ENCODE data around the gene LRG1.

Gene LRG1

GRCh38 chr19:4513248-4513647 lies 26.6 kb downstream of the LRG1 start:
- no peak for TF ChIP-seq TAF1 (IDR thresholded peaks at IDR 0.05; ENCODE audit: low read depth)

DNA sequence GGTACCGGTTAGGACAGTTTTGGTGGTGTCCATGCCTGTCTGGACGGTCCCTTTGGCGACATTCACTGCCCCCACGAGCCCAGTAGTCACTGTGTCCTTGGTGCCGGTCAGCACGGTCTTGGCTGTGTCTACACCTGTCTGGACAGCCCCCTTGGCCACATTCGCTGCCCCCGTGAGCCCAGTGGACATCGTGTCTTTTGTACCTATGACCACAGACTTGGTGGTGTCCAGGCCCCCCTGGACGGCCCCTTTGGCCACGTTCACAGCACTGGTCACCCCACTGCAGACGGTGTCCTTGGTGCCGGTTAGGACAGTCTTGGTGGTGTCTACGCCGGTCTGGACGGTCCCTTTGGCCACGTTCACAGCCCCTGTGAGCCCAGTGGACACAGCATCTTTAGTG lies 27.8 kb downstream of the LRG1 start:
- no peak for TF ChIP-seq EGR1 (IDR thresholded peaks at IDR 0.05)
- TF ChIP-seq USF1 (IDR thresholded peaks at IDR 0.05), result no peak
- no peak for TF ChIP-seq NFIC (IDR thresholded peaks at IDR 0.05)
- no peak for TF ChIP-seq RAD21 (IDR thresholded peaks at IDR 0.05; ENCODE audit: low read depth)
- TF ChIP-seq, protein P1, sequence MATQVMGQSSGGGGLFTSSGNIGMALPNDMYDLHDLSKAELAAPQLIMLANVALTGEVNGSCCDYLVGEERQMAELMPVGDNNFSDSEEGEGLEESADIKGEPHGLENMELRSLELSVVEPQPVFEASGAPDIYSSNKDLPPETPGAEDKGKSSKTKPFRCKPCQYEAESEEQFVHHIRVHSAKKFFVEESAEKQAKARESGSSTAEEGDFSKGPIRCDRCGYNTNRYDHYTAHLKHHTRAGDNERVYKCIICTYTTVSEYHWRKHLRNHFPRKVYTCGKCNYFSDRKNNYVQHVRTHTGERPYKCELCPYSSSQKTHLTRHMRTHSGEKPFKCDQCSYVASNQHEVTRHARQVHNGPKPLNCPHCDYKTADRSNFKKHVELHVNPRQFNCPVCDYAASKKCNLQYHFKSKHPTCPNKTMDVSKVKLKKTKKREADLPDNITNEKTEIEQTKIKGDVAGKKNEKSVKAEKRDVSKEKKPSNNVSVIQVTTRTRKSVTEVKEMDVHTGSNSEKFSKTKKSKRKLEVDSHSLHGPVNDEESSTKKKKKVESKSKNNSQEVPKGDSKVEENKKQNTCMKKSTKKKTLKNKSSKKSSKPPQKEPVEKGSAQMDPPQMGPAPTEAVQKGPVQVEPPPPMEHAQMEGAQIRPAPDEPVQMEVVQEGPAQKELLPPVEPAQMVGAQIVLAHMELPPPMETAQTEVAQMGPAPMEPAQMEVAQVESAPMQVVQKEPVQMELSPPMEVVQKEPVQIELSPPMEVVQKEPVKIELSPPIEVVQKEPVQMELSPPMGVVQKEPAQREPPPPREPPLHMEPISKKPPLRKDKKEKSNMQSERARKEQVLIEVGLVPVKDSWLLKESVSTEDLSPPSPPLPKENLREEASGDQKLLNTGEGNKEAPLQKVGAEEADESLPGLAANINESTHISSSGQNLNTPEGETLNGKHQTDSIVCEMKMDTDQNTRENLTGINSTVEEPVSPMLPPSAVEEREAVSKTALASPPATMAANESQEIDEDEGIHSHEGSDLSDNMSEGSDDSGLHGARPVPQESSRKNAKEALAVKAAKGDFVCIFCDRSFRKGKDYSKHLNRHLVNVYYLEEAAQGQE (IDR thresholded peaks at IDR 0.05; ENCODE audit: low read depth), result no peak
- TF ChIP-seq MAX (IDR thresholded peaks at IDR 0.05), result no peak
- TF ChIP-seq EP300 (IDR thresholded peaks at IDR 0.05; ENCODE audit: borderline replicate concordance), result no peak
- TF ChIP-seq FOXM1 (IDR thresholded peaks at IDR 0.05; ENCODE audit: borderline replicate concordance, low read depth), result no peak
- no peak for TF ChIP-seq CREB1 (IDR thresholded peaks at IDR 0.05; ENCODE audit: low read depth)
- no peak for TF ChIP-seq TCF12 (IDR thresholded peaks at IDR 0.05; ENCODE audit: low read depth)

- TF ChIP-seq CREB1 (IDR thresholded peaks at IDR 0.05; ENCODE audit: low read depth), result no peak
- no peak for TF ChIP-seq YY1 (IDR thresholded peaks at IDR 0.05; ENCODE audit: low read depth)
- no peak for TF ChIP-seq EP300 (IDR thresholded peaks at IDR 0.05; ENCODE audit: borderline replicate concordance)
- no peak for TF ChIP-seq USF1 (IDR thresholded peaks at IDR 0.05)
- no peak for TF ChIP-seq NFIC (IDR thresholded peaks at IDR 0.05)
- TF ChIP-seq FOXM1 (IDR thresholded peaks at IDR 0.05; ENCODE audit: borderline replicate concordance, low read depth), result no peak
- TF ChIP-seq, protein P1 (IDR thresholded peaks at IDR 0.05; ENCODE audit: low read depth), result no peak
- TF ChIP-seq TEAD4 (IDR thresholded peaks at IDR 0.05), result no peak
- no peak for TF ChIP-seq CEBPB (IDR thresholded peaks at IDR 0.05)
- TF ChIP-seq MAX (IDR thresholded peaks at IDR 0.05), result no peak
- TF ChIP-seq EGR1 (IDR thresholded peaks at IDR 0.05), result no peak
- TF ChIP-seq TAF1 (IDR thresholded peaks at IDR 0.05; ENCODE audit: low read depth), result no peak
- no peak for TF ChIP-seq RAD21 (IDR thresholded peaks at IDR 0.05; ENCODE audit: low read depth)
- no peak for TF ChIP-seq TCF12 (IDR thresholded peaks at IDR 0.05; ENCODE audit: low read depth)
- no peak for TF ChIP-seq ZBTB7A (IDR thresholded peaks at IDR 0.05; ENCODE audit: low read depth)
Measured at GRCh38 chr19:4511300-4512054, 28.4 kb downstream of the LRG1 start.

DNA sequence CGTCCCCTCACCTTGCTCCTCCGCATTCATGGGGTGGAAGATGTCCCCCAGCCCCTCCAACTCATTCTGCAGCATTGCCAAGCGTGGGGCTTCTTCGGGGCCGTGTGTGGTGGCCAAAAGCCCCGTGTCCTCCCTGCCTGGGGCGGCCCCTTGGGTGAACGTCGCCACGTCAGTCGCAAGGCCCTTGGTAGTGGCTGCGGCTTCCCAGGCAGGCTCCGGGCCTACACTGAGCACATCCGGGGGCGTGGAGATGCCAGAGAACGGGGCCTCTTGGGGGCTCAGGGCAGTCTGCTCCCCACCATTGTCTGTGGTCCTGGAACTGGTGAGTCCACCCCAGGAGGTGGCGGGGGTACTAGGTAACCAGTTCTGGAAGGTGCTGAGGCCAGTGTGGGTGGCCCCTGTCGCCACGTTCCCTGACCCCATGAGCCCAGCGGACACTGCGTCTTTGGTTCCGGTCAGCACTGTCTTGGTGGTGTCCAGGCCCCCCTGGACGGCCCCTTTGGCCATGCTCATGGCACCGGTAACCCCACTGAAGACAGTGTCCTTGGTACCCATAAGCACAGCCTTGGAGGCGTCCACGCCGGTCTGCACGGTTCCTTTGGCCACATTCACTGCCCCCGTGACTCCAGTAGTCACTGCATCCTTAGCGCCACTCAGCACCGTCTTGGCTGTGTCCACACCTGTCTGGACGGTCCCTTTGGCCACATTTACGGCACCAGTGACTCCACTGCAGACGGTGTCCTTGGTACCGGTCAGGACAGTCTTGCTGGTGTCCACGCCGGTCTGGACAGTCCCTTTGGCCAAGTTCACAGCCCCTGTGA lies 29.2 kb downstream of the LRG1 start:
- no peak for TF ChIP-seq CREB1 (IDR thresholded peaks at IDR 0.05; ENCODE audit: low read depth)

- no peak for TF ChIP-seq FOXM1 (IDR thresholded peaks at IDR 0.05; ENCODE audit: borderline replicate concordance, low read depth)
- TF ChIP-seq TAF1 (IDR thresholded peaks at IDR 0.05; ENCODE audit: low read depth), result no peak
- no peak for TF ChIP-seq TEAD4 (IDR thresholded peaks at IDR 0.05)
- no peak for TF ChIP-seq MAX (IDR thresholded peaks at IDR 0.05)
- TF ChIP-seq TCF12 (IDR thresholded peaks at IDR 0.05; ENCODE audit: low read depth), result no peak
- no peak for TF ChIP-seq USF1 (IDR thresholded peaks at IDR 0.05)
- TF ChIP-seq CEBPB (IDR thresholded peaks at IDR 0.05), result no peak
- no peak for TF ChIP-seq CREB1 (IDR thresholded peaks at IDR 0.05; ENCODE audit: low read depth)
Measured at GRCh38 chr19:4508698-4509097, 31.1 kb downstream of the LRG1 start.
